Activated CD4-positive, alpha-beta T cell treated with anti-CD3 and anti-CD28 coated beads, Interleukin-2, amount 50 U/mL, for 48 hours (primary cell): ENCODE results near the gene LHX6.

Experiments
- DNase-seq, 2 experiments: peaks; one replicate each; pipeline ENCODE4 v3.0.0-alpha.2; 2020

Gene LHX6

GRCh38 chr9:122214507-122214906, 14.2 kb downstream of the LHX6 start:
- DNase-seq = no peak

- peak; percentile 46 to 56 for DNase-seq
Observed at GRCh38 chr9:122213589-122214413, 15.0 kb downstream of the LHX6 start.

- DNase-seq = no peak
Observed at GRCh38 chr9:122213102-122213588, 15.6 kb downstream of the LHX6 start.

GRCh38 chr9:122212473-122213004, 16.2 kb downstream of the LHX6 start:
- DNase-seq = no peak

GRCh38 chr9:122209451-122209850, 19.3 kb downstream of the LHX6 start:
- DNase-seq = no peak

GRCh38 chr9:122207096-122207495, 21.7 kb downstream of the LHX6 start:
- no peak for DNase-seq

- no peak for DNase-seq
Observed at GRCh38 chr9:122206118-122207046, 22.4 kb downstream of the LHX6 start.

- no peak for DNase-seq
Observed at GRCh38 chr9:122205176-122205575, 23.6 kb downstream of the LHX6 start.

- DNase-seq = no peak
Observed at GRCh38 chr9:122204491-122204890, 24.3 kb downstream of the LHX6 start.

- no peak for DNase-seq
Observed at GRCh38 chr9:122204055-122204454, 24.7 kb downstream of the LHX6 start.

GRCh38 chr9:122202111-122202510, 26.6 kb downstream of the LHX6 start:
- no peak for DNase-seq

- no peak for DNase-seq
Observed at GRCh38 chr9:122201641-122202040, 27.1 kb downstream of the LHX6 start.

GRCh38 chr9:122200960-122201595, 27.7 kb downstream of the LHX6 start:
- DNase-seq = no peak

GRCh38 chr9:122197882-122198281, 30.9 kb downstream of the LHX6 start:
- DNase-seq = no peak

- DNase-seq = no peak
Observed at GRCh38 chr9:122197426-122197825, 31.3 kb downstream of the LHX6 start.

GRCh38 chr9:122195875-122196274, 32.9 kb downstream of the LHX6 start:
- no peak for DNase-seq

GRCh38 chr9:122193651-122194050, 35.1 kb downstream of the LHX6 start:
- DNase-seq = no peak

- DNase-seq = no peak
Observed at GRCh38 chr9:122192914-122193525, 35.7 kb downstream of the LHX6 start.

GRCh38 chr9:122192261-122192875, 36.4 kb downstream of the LHX6 start:
- DNase-seq = no peak

GRCh38 chr9:122191584-122191983, 37.2 kb downstream of the LHX6 start:
- no peak for DNase-seq

- no peak for DNase-seq
Observed at GRCh38 chr9:122190597-122191381, 38.0 kb downstream of the LHX6 start.
